HK-2 (cell line): ENCODE measurements around the gene POC1B.

Source experiments
- DNase-seq: peaks from one replicate; pipeline ENCODE4 v3.0.0-alpha.2; 2018; ENCODE audit not compliant: unreplicated experiment

Gene POC1B

DNA sequence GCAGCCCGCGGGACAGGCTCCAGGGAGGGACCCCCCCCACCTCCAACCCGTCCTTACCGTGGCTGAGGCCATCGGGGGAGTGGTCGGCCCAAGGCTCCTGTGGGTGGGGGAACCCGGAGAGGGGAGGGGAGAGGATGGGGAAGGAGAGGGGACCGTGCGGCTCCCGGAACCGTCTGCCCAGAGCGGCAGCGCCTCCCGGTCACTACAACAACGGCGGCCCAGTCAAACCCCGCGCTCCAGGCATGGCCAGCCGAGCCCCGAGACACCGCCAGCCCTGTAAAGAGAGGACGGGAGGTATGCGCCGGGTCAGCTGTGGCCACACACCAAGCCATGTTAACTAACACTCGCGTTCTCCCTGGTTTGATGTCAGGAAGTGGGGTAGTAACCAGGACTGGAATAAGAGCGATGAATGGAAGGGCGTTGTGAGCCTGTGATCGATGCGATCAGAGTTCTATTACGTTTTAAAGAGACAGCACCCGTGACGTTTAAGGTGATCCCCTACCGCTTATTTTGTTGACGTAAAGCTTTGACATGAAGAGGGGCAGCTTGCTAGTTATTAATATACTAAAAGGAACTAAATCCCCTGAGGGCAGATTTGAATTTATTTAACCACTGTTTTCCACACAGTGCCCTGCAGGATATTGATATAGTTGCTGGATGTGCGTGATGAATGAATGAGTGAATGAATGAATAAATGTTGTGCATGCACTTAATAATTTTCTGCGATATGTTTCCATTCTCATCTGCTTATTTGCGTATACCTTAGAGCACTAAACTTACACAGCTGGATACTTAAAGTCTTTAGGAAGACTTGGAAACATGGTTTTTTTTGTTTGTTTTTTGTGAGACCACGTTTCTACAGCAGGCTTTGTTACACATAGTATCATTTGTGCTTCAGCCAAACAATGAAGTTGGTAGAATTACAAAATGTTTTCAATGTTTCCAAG, at the start of gene POC1B:
Gene POC1B (minus strand): TSS at position 224 of the 947 bp plus-strand sequence. CDS start 152 bp downstream, at position 72.
- DNase-seq = peak; percentile 89

DNA sequence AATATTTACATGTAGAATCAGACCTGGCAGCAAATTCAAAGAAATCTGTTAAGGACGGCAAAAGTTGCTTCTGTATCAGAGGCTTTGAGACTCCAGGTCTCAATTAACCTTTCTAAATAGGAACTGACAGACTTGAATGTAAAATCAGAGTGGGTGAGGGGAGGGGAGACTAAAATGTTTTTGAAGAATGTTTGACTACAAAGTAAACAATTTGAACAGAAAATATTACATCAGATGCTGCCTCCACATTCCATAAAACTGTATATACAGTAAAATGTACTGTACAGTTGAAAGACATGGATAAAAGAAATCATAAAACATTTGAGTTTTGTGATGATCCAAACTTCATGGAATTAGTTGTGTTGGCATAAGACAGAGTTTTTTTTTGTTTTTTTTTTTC, 49.5 kb upstream of the POC1B start:
- DNase-seq = no peak

DNA sequence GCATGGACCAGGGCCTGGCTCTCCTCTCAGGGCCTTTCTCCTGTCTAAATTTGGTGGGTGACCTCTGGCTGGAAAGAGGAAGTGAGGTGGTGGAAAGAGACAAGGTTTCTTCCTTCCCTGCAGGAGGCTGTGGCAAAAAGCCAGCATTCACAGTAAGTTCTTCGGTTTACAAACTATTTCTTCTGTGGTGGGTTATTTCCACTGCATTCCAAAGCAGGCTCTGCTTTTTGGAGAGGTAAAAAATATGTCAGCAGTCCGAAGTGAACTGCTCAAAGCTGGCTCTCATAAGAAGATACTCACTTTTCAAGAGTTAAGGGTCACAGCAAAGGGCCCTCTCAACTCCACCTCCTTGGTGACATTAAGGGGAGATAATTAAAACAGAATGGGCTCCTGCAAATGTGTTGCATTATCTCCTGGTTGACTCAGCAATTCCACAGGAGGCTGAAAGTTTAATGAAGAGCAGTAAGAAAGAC, 48.9 kb upstream of the POC1B start:
- DNase-seq = peak; percentile 6

DNA sequence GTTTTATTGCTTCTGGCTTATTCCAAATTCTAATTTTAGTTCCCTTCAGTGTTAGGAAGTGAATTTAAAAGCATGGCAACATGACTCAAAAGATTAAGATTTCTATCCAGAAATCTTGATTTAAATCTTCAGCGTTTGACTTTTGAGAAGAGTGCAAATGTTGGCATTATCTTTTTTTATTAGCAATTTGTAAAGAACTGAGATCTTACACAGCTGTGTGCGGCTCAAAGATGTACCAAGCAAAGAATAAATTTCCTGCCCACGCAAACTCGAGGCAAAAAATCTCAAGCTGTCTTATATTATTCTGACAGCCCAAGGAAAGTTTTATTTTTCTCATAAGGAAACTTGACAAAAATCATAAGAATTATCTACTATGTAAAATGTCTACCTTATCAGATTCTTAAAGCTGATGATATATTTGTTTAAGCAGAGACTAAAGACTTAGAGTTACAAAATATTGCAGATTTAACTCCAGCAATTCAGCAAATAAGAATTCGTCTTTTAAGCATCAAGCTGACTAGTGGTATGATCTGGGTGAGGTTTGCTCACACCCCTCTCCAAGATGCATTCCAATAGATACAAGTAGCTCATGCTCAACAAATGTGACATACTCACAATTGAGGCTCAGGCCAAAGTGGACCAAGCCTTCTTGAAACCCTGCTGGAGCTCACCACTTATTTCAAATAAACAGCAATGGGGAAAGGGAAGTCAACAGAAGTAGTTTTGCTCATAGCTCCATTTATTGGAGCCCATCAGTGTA, 47.4 kb upstream of the POC1B start:
- DNase-seq = no peak

DNA sequence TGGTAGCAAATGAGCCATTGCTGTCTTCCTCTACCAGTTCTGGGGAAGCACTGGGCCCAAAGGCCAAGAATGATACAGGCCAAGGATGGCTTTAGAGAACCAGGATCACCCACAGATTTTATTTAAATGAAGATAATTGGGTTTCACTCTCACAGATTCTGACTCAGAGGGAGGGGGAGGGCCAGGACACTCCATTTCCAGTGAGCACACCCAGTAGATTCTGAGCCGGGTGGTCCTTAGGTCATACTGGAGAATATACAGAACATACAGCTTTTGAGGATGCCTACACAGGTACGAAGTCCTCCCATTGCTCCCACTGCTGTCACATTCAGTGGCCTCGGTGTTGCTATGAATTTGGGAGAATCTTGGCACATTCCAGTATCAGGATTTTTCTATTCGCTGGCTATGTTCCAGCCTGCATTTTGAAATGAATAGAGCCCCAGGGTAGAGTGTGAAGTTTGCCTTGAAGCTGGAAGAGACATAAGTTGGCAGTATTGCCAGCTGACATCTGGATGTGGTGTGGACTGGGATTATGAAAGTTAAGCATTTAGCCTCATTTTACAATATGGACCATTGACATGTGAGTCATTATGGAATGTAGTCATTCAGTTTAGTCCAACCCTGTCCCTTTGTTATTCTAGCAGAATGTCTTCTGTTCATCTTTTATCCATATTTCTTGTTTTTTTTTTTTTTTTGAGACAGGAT, 45.8 kb upstream of the POC1B start:
- no peak for DNase-seq

DNA sequence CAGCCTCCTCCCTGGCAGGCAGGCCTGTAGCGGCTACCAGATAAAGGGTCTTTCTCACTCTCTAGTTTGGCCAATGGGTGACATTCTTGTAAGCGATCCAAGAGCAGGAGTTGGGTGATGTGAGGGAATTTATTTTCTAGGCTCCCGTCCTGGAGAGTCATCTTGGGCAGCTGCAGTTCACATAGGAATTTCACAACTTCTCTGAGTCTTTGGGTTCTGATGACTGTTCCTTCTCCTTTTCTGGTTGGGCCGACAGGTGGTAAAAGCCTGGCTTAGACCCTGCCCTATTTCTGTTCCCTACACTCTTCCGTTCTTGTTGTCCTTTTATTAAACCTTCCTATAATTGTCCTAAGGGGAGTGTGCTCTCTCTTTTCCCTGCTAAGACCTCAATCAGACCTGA, 42.6 kb upstream of the POC1B start:
- DNase-seq = no peak

DNA sequence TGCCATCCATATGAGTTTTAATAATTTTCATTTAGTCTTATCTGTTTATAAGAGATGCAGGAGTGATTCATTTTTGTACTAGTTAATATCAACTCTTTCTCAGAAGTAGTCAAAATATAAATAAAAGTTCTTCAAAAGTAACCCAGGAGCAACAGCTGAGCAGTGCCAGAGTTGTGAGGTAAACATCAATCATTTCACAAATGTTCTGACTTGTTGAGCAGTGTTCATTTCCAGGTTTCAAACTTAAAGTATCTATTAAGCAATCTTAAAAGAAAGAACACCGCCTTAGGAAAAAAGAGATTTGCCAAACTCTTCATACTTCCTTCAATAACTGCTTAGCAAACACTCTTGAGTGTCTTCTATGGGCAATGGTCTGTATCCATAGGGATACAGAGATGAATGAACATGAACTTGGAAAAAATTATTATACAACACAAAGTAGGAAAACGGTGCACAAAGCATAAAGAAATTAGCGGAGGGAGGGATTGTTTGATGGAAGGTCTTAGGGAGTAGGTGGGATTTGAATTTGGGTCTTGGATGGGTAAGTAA, 41.9 kb upstream of the POC1B start:
- DNase-seq = no peak

DNA sequence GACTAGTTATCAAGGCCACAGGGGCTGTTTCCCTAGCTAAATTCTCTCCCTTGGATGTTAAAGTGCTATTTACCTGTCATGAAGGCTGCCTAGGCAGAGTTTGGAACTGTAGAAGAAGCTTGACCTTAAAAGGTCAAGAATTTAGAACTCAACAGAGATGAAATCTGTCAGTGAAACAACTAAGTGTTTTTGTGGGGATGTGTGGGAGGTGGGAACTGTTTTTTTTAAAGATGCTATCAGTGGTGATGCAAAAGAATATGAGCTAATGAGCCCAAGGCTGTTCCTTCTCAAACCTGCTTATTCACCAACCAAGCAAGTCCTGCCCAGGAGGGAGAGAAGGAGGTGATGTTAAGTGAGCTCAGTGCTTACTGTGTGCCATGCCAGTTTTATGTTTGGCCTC, 40.8 kb upstream of the POC1B start:
- DNase-seq = no peak

DNA sequence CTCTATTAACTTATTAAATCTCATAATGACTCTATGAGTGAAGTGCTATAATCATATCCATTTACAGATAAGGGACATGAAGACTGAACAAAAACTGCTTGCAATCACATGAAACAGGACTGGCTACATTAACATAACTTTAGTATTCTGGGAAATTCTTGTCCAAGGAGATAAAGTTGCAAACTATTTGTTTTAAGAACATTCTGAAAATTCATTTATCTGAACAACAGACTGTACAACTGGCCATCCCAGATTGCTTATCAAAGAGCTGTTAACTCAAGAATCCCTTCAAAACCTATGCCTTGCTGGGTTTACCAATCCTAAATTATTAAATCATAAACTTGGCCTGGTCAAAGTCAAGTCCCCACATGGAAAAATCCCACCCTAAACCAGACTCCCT, 39.2 kb upstream of the POC1B start:
- DNase-seq = no peak

DNA sequence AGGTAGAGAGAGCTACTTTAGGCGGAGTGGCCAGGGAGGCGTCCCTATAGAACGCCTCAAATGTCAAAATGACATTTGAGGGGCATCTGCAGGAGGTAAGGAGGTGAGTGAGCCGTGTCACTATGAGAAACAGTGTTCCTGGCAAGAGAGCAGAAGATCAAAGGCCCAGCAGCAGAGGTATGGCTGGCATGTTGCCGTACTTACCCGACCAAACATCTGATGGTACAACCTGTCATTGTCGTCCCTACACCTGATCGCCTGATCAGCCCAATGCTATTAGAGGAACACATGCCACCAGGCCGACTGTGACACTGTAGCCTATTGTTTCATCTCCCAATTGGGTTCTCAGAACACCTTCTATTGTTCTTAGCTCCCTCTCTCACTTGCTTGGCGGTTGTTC, 33.9 kb upstream of the POC1B start:
- DNase-seq = no peak

DNA sequence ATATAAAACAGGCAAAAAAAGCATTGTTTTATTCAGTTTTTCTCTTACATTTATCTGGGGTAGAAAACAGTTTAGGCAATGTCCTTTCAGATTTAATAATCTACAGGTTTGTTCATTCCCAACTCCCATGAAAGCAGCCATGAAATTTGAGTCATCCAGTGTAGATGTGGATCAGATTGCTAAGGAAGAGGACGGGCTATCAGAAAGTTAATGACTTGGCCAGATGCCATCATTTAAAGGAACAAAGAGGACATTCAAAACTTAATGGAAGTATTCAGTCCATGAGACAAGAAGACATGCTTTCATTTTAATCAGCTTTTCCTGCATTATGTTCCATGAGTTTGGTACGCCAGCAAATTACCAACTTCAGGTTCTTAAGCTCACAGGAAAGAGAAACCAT, 31.1 kb upstream of the POC1B start:
- DNase-seq = no peak

DNA sequence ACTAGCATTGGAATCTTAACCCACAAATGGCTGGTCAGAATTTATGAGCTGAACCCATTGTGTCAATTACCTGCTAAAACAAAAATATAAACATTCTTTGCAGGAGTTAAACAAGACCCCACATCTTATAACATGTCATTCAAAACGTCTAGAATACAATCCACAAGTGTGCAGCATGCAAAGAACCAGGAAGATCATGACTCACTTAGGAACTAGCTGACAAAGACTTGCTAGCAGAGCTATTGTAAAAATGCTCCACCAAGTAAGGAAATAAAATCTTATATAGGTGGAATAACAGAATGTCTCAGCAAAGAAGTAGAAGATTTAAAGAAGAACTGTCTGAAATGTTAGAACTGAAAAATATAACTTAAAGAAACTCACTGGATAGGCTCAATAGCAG, 26.5 kb upstream of the POC1B start:
- no peak for DNase-seq

DNA sequence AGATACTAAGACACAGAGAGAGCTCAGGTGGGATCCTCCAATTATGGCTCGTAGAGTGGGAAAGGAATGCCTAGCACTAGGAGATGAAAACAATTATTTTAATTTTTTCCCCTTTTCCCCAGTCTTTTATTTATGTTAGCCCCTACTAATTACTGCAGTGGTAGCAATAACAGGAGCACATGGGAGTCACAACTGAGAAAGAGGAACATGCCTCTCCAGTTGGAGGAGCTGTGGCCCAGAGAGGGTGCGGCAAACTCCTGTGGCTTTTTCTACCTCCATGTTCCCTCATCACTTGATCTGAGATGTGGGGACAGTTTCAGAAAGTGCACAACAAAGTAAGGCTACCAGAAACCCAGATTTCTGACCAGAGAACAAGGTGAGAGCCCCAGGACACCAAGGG, 25.9 kb upstream of the POC1B start:
- DNase-seq = no peak

DNA sequence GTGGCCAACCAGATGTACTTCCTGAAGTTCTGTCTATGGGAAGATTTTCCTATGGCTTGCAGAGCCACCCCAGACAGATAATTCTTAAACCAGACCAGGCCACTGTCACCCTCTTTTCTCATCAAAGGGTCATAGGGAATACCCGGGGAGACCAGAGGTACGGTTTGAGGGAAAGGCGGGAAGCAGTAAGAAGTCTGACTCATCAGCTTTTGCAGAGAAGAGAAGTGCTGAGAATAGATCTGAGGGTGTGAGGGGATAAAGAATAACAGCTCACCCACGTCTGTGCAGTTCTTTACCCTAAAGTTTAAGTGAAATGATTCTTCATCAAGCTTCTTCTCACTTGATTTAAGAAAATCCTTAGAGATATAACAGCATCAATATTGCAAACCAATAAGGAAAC, 21.3 kb upstream of the POC1B start:
- no peak for DNase-seq

DNA sequence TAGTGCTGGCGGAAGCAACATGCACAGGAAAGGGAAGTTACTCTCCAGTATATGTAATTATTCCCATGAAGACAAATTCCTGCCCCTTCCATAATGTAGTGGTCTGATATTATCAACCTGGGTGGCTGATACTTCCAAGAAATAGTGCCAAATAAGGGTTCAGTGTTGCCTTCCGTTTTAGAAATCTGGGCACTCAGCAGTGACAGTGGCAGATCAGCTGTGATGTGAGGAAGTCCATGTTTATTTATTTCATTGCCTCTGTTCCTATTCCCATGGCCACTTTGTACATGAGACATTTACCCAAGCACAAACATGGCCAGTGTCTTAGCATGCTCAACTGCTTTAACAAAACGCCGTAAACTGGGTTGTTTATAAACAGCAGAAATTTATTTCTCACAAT, 20.3 kb upstream of the POC1B start:
- no peak for DNase-seq

DNA sequence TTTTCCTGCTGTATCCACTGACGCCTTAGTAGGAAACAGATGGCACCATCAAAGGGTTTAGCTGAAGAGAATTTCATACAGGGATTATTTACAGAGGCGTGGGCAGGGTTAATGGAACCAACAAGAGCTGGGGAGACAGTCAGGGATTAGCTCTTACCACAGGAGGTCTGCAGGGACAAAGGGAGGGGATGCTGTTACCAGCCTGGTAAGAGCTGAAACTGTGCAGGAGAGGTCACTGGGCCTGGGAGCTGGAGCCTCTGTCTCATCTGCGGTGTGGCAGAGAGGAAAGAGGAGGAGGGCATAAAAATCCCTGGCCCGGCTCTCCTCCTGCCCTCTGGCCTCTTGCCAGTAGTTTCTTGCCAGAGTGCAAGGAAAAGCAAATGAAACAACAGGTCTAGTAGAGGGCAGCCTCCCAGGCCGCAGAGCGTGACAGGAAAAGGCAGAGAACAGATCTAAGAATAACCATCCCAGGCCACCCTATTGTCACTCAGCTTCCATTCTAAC, 18.9 kb upstream of the POC1B start:
- DNase-seq = peak; percentile 60

DNA sequence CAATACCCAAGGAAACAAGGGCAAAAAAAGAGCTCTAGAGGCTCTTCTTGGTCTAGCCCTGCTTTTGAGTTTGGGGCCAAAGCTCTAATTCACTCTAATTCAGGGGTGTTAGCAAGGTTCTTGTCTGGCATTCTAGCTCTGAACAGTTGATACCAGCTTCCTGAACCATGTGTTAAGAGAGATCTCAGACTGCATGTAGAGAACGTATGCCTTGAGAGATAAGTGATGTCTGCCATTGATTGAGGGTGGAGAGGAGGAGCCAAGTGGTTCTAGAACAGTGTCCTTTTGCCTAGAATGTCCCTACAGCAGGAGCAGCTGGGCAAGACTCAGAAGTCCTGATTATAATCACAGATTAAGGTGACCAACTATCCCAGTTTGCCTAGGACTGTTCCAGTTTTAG, 18.2 kb upstream of the POC1B start:
- DNase-seq = no peak

DNA sequence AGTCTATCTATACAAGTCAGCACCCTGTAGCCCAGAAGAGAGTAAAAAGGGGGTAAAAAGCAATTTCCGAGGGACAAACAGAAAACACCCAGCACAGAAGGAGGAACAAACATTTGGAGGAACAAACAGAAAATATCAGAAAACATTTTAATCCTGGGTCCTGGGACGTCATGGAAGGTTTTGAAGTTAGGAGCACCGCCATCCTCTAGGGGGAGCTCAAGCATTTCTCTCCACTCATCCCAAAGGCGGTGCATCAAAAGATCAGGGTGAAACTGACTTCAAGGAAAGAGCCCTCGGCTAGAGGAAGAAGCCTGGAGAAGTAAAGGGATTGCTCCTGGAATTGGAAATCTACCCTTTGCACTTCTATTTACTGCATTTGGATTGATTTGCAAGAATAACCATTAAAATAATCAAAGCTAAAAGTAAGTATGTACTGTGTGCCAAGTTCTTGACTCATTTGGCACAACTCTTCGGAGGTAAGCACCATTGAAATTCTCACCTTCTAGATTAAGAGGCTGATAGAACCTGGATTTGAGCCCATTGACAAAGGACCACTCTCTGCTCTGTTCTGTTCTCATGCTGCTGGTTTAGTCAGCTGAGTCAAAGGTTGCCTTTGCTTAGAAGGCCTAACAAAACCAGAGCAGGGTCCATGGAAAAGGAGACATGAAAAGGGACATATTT, 17.2 kb upstream of the POC1B start:
- peak; percentile 60 for DNase-seq

DNA sequence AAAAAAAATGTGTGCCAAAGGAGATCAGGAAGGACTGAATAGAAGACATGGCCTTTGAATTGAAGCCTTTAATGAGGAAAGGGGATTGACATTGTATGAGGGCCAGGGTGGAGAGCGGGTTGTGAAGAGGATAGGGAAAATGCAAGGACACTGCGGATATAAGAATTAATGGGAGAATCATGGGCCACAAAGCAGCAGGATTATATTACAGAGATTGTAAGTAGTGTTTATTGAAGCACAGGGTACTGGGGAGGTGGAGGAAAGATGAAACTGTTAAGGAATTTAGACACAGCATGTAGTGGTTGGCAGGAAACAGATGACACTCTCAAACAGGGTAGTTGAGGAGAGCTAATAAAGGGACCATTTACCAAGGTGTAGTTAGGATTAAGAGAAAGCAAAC, 16.4 kb upstream of the POC1B start:
- no peak for DNase-seq

DNA sequence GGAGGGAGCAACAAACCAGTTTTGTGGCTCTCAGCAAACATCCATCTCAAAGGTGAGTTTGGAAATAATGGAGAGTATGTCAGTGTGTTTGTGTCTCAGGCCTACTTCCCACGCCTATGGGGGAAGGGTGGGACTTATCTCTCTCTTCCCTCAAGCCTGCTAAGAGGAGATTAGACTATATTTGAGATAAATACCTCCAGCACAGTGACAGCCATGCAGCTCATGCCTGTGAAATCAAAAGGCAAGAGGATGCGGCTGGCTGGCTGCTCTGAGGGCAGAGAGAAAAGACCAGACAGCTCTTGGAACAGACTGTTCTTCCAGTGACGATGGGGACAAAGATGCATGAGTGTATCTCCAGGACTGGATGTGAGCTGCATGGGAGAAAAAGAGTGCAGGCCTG, 14.7 kb upstream of the POC1B start:
- DNase-seq = no peak
